ENCODE data around the gene THBS2.

The THBS2 gene

DNA sequence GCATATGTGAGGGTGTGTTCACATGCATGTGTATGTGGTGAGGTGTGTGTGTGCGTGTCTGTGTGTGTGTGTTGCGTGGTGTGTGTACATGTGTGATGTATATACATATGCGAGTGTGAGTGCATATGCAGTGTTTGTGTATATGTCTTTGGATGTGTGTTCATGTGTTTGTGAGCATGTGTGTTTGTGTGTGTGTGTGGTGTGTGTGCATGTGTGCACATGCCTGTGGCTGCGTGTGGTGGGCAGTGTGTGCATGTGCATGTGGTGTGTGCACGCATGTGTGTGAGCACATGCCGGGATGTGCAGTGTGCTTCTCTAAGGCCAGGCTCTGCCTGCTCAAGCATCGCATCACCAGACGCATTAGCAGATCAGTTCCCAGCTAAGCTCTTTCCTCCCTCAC, 5.7 kb downstream of the THBS2 start:
- DNase-seq, result no peak

DNA sequence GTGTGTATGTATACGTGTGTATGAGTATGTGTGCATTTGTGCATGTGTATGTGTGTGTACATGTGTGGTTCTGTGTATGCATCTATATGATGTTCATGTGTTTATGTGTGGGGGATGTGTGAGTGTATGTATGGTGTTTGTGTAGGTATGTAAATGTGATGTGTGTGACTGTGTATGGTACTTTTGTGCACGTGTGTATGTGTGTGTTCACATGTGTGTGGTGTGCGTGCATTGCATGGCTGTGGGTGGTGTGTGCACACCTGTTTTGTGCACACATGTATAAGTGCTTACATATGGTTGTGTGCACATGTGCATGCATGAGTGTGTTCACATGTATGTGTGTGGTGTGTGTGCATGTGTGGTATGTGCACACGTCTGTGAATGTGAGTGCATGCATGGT, 6.2 kb downstream of the THBS2 start:
- no peak for DNase-seq

DNA sequence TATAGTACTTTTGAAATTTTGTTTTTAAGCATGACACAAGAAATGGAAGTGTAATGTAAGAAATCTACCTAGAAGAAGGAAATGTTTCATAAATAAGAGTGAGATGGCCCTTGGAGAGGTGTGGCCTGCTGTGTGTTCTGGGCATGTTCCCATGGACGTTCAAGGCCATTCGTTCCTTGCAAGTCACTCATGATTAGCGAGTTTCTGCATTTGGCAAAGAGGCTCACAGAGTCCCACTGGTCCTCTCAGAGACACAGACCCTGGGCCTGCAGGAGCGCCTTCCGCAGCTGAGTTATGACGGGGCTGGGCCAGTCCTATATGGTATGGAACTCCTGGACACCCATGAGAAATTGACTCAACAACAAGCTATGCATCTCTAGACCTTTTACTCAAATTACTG, 7.2 kb downstream of the THBS2 start:
- no peak for DNase-seq

DNA sequence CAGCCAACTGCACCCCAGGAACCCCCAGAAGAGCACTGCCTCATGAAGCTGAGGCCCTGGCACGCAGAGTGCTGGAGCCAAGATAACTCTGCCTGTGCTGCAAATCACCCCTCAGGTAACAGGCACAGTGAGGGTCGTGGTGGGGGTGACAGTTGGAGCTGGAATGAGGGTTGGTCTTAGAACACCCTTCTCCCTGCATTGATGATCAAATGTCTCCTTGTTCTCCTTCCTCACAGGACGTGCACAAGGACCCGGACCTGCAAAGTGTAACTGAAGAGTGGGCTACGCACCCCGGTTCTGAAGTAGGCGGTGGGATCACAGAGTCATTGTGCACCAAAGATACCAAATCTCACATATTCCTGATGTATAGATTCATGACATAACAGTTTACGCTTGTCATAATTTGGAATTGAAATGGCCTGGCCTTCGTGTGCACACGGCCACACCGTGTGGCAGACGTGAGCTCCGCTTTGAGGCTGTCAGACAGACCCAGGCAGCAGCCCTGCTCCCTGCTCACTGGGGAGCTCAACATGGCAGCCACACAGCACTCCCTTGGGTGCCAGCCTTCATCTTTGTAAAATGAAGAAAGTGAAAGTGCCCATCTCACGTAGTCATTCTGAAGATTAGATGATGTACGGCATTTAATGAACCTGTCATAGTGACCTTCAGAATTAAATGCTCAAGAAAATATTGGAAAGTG, 8.8 kb downstream of the THBS2 start:
- DNase-seq, result no peak

DNA sequence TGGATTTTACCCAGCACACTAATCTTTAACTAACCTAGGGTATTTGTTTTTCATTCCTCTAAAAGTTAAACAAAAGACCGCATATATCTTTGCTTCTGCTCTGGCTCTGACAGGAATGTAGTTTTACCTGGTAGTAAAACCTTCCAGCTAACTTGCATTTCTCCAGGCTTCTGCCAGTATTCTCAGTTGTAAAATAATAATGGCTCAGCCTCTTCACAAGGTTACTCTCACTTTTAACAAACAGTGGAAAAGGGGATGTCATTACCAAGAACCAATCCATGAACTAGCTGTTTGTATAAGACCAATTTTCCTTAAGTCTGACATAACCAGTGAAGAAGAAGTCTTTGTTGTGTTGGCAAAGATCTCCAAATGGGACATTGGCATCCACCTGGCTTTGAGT, 10.0 kb downstream of the THBS2 start:
- DNase-seq, result no peak

DNA sequence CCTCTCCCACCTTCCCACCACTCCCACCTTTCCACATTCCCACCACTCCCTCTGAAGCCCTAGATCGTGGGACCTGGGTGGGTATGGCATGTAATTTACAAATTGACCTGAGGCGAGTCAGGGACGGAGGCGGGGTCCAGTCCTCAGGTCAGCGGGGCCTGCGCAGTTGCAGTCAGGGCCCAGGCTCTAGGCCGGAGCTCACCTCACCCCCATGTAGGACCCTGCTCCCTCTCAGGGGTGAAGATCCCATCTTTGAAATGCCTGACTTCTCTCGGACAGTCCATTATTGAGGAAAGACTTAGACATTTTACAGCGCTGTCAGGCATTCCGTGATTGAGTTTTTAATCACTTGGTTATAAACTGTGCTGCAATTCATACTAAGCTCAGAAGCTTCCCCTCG, 10.5 kb downstream of the THBS2 start:
- no peak for DNase-seq

DNA sequence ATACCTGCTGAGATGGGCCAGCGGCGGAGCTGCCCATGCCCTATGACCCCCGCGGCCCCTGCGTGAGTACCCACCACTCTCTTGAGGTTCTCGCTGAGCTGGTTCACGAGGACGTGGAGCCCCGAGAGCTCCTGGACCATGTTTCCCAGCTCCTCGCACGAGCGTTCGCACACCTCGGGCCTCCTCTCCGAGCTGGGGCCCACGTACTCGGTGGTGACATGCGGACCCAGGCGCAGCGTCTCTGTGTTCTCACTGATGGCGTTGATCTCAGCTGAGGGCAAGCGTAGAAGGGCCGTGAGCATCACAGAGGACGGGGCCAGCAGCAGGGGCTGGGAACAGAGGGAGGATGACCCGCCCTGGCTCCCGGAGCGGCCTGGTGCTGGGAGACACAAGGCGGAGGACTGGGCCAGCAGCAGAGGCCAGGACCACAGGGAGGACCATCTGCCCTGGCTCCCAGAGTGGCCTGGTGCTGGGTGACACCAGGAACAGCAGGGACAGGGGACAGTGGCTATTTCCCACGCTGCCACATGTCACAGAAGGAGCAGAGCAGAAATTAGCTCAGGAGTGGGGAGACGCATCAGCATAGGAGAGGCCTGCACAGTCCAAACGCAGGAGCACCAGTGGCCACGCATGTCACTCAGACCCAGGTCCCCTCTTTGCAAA, 11.8 kb downstream of the THBS2 start:
- DNase-seq, result no peak

DNA sequence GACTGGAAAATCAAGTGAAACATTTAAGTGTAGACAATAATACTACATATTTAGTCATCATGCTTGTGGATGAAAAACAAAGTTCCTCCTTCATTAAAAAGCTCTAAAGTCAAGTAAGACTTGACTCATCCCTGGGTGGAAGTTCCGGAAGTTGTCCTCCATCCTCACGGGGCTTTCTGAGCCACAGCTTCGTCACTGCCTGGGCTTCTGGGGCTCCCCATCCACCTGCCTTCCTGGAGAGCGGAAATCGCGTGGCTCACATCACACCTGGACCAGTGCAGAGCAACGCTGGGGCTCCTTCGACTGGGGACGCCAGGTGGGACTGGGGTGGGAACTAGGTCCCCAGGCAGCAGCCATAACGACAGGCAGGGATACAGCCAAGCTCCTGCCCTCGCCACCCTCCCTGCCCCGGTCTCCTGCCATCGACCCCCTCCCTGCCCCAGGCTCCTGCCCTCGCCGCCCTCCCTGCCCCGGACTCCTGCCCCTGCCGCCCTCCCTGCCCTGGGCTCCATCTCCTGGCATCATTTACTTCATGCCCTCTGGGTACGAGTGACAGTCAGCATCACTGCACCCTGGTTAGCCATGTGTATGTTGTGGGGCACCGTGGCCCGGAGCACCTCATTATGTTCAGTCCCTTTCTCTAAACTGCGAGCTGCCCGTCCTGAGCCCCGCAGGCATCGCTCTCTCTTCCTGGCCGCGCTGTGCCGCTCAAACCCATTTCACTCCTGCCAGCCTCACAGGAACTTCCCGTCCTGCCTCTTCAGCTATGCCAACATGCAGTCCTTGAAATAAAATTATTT, 12.9 kb downstream of the THBS2 start:
- DNase-seq, result no peak

DNA sequence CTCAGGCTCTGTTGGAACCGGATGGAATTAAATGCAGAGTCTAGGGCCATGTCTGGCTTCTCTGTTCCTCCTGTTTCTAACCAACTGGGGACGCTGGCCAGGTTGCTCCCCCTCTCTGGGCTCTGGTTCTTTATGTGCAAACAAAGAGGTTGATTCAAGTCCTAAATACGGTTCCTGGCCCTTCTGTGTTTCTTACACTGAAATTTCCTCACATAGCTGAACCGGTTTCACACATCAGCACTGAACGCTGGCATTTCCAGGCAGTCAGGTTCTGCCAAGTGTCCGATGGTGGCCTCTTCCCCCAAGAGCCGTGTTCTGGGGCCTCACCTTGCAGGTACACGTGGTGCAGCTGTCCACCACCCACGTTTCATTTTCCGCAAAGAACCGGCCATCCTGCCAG, 13.5 kb downstream of the THBS2 start:
- DNase-seq, result no peak

DNA sequence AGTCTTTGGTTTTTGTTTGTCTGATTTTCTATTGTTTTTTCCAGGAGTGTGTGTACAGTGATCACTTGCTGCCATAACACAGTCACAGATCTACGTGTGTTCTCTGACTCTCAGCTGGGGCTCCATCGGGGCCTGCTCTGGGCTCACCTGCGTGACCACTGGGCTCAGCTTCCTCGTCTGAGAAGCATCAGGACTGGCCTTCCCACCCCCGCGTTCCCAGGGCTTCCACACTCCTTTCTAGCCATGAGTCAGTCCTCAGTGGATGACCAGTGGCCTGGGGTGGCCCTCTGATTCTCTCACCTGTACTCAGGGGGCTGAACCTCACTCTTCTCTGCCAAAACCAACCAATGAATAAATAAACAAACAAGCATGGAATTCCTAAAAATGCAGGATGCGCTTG, 14.5 kb downstream of the THBS2 start:
- no peak for DNase-seq

DNA sequence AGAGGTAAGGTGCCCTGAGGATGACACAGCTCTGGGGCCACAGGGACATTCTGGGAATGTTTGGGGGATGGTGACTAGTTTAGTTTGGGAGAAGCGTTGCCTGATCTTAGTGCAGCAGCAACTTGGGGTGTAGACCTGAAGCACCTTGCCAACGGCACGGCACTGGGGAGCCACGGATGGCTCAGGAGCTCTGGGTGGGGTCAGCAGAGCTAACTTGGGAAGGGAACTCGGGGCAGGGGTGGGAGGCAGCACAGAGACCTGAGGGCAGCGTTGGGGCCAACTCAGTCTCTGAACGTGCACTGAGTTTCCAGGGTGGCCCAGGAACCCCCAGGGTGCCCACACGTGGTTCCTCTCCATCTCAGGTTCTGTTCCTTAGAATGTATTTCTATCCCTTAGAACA, 14.9 kb downstream of the THBS2 start:
- DNase-seq, result no peak

DNA sequence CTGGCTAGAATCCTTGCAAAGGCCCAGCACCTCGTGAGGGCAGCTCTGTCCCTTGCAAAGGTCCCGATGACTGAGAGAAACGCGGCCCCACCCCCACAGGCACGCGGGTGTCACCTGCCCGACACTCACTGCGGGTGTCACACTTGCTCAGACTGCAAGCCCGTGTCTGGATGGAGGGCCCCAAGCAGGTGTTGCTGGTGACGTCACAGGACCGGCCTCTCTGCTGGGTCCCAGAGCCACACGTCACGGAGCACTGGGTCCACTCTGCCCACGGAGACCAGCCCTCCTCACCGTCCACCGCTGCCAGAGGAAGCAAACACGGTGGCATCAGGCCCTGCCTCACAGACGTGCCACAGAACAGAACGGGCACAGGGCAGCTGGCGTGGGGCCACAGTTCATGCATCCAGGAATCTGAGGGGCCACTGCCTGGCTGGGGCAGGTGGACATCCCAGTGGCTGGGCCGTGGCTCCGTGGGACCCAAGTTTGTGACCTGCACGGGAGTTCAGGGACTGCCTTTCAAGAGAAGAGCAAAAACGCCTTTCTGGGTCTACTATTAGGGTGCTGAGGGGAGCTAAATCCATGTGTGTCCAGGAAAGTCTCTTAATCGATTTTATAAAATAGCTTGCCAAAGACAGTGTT, 16.0 kb downstream of the THBS2 start:
- no peak for DNase-seq

DNA sequence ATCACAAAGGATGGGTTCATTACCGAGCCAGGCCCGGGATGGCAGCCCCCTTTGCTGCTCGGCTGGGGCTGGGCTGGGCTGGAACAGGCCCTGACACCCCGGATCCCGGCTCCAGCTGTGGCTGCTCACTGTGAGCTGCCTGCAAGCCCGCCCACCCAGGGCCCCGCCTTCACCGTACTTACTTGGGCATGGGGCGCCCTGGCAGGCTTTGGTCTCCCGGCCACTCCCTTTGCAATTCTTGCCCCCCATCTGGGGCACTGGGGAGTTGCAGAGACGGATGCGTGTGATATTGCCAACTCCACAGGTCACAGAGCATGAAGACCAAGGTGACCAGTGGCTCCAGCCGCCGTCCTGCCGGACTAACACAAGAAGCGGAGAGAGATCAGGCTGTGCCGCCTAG, 16.7 kb downstream of the THBS2 start:
- DNase-seq, result no peak

DNA sequence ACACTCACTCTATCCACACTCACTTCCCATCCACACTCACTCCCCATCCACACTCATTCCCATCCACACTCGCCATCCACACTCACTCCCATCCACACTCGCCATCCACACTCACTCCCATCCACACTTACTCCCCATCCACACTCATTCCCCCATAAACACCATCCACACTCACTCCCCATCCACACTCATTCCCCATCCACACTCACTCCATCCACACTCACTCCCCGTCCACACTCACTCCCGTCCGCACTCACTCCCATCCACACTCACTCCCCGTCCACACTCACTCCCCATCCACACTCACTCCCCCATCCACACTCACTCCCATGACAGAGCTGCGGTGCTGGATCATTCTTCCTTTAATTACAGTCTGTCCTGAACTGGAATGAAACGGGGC, 17.1 kb downstream of the THBS2 start:
- DNase-seq, result no peak

DNA sequence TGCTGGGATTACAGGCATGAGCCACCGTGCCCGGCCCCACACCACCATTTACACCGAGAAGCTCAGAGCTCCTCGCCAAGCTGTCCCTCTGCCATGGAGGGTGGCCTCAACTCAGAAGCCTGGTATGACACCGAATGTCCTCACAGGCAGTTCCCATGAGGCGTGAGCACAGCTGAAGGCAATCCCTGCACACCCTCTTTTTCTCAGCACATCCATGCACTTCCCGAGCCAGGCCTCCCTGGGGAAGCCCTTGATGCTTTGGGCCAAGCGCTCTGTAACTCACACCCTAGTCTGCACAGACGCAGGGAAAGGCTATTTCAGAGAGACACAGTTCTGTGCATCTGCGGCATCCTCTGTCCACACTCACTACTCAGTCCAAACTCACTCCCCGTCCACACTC, 18.4 kb downstream of the THBS2 start:
- no peak for DNase-seq

DNA sequence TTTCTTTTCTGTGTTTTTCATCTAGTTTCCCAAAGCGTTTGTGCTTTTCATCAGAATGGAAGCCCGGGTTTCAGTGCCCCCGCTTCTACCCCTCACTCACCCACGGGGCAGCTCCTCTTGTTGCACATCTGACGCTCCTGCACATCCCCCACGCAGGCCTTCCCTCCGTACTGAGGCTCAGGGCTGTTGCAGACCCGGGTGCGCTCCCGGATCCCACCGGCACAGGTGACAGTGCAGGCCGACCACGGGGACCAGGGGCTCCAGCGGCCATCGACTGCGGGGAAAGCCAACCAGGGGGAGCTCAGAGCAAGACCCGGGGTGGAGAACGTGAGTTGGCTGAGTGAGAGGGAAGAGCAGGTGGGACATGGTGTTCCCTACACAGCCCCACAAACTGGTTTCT, 19.0 kb downstream of the THBS2 start:
- DNase-seq, result no peak

DNA sequence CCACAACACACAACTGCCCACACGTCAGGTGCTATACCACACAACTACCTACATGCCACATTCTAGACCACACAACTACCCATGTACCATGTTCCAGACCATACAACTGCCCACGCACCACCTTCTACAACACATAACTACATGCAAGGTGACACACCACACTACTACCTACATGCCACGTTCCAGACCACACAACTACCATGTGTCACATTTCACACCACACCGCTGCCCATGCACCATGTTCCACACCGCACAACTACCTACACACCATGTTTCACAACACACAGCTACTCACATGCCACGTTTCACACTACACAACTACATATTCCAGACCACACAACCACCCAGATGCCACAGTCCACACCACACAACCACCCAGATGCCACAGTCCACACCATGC, 19.8 kb downstream of the THBS2 start:
- DNase-seq, result no peak

DNA sequence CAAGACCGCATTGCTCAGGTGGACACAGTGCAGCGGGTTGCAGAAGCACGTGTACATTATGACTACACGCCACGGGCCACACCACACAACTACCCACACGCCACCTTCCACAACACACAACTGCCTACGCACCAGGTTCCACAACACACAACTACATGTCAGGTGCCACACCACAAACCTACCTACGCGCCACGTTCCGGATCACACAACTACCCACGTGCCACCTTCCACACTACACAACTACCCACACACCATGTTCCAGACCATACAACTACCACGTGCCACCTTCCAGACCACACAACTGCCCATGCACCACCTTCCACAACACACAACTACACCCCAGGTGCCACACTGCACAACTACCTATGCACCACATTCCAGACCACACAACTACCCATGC, 20.5 kb downstream of the THBS2 start:
- DNase-seq, result no peak

DNA sequence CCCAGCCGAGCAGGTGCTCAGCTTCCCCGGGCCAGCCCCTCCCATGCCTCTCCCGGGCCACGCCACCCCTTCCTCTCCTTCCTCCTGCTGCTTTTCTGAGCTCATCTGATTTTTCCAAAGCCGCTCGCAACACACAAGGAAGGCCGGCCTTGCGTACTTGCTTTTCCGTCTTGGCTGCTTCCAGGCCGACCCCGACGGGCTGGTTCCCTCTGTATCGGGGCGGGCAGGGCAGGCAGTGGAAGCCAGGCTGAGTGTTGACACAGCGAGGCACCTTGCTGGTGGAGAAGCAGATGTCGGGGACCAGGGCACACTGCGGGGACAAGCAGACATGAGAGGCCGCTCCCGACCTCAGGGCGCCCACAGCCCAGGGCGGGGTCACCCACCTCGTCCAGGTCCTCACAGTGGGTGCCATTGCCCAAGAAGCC, 21.1 kb downstream of the THBS2 start:
- DNase-seq, result no peak

DNA sequence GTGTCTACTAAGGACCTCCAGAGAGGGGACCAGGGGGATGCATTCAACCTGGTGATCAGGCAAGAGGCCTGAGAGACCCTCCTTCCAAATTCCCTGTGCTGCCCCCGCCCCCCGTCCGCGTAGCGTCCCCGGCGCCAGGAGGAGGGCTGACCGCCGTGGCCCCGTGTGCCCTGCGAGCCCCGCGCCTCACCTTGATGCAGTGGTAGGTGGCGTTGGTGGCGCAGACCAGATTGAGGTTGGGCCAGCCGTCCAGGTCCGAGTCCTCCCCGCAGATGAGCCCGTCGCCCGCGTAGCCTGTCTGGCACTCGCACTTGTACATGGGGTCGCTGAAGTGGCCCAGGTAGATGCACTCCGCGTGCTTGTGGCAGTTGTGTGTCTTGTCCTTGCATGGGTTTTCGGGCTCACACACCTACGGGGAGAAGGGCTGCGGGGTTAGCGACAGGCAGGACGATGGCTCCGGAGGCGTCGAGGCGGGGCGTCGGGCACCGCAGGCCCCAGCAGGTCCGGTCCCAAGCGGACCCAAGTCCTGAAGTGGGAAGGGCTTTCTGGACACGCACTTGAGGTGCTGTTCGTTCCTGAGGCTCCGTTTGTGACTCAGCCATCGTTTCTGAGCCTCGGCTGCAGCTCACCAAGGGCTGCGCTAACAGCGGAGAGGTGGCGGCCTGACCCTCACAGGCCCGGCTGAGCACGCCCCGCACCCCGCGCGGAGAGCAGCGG, 21.7 kb downstream of the THBS2 start:
- no peak for DNase-seq

DNA sequence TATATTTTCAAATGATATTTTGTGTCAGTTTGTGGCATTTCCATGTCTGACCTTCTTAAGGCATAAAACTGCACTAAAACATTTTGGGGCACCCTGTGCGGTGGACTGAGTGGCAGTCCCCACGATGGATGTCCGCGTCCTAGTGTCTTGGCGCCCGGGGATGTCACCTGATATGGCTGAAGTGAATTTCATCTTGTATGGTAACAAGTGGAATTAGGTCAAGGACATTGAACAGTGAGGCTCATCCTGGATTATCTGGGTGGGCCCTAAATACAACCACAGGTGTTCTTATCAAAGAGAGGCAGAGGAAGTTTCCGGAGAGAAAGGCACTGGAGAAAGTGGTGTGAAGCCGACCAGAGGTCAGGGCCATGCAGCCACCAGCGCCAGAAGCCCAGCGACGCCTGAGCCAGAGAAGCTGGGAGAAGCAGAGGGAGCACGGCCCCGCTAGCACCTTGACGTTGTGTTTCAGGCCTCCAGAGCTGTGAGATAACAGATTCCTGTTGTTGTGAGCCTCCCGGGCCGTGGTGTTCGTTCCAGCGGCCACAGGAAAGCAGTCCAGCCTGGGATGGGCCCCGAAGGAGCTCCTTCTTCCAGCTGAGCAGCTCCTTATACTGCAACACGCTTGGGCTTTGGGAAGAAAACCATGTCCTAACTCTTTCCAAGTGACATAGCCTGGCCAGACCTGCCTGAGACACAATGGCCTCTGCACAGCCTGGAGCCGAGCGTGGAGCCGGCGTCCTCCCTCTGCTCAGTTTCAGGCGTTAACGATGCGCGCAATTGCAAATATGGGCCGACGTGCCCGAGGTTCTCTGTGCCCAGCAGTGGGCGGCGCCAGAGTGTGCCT, 22.5 kb downstream of the THBS2 start:
- no peak for DNase-seq

DNA sequence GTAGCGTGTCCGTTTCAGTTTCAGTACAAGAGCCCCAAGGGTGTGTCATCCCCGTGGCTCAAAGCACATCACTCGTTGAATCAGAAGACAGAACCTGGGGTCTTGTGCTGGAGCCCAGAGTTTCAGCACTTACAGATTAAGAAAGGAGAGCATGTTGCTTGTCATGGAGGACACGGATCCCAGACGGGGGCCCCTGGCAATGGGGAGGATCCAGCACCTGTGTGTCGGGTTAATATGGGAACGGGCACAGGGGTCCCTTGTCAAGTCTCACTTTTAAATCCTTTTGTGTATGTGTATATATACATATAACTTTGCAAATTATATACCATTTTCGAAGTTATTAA, 23.4 kb downstream of the THBS2 start:
- no peak for DNase-seq
